ENCODE data around the gene MBTPS1.

- TF ChIP-seq LEF1 (IDR thresholded peaks at IDR 0.05; ENCODE audit: borderline replicate concordance) (no peak), BHLHE40 (IDR thresholded peaks at IDR 0.05; ENCODE audit: borderline replicate concordance) (no peak), PKNOX1 (IDR thresholded peaks at IDR 0.05) (no peak), SUZ12 (IDR thresholded peaks at IDR 0.05) (no peak), FOXK2 (IDR thresholded peaks at IDR 0.05) (no peak), SP1 (IDR thresholded peaks at IDR 0.05) (no peak)
Measured at GRCh38 chr16:84153660-84154214, 37.0 kb upstream of the MBTPS1 start.

Measured in HEK293T (cell line).